Right hindlimb (tissue), 1 donor: ENCODE results near the gene CDC7.
"Not testable (repeated sequence)": the region's sequence is repeated elsewhere in the genome, so short reads cannot be mapped to it uniquely, and the experiment has no call there.

Experiments used
- DNase-seq: peaks from one replicate; pipeline ENCODE4 v3.0.0-alpha.2; 2018

CDC7 gene

DNA sequence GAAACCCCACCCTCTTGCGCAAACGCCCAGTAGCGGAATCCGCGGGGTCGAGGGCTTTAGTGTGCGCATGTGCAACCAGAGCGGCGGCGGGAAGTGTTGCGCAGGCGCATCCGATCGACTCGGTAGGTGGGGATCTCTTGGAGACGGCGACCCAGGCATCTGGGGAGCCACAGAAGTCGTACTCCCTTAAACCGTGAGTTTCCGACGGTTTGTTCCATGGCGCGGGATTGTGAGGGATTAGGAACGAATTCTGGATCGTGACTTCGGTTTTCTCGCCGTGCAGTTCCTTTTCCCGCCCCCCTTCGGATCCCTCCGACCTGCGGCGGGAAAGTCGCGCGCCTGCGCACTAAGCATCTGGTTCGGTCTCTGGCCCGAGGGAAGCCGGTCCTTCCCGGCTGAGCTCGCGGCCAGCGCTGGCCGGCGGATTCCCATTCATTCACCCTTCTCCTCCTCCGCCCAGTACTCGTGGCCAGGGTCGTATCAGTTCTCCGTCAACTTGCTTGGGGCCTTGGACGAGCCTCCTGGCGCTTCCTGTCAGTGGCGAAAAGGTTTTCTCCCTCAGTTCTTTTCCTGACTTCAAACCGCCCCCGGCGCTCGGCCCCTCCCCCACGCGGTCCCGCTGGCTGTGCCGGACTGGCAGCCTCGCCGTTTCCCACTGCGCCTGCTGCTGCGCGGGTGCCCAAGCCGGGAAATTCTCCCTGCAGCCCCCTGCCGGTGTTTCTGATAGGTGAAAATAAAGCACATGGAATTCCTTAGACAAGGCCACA lies at the start of gene CDC7:
Gene CDC7, plus strand, starts transcription at position 96 of the 767 bp plus-strand sequence. CDS start 866 bp downstream, outside the sequence.
- DNase-seq = peak; percentile 97

DNA sequence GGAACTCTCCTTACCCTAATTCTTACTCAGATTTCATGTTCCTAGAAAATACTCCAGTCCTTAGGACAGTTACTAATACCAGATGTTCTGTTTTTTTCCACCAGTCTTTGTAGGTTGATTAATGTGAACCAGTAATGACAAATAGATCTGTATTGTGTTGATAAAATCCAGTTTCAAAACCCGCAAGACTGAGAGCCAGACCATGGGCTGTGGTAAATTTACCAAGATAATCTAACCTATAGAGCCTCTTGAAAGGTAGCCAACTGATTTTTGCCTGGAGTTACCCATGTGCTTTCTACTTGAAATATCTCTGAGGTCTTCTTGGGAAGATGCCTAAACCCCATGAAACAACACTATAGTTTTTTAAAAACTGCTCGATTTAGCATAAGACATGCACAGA lies 46.5 kb upstream of the CDC7 start:
- DNase-seq = no peak

DNA sequence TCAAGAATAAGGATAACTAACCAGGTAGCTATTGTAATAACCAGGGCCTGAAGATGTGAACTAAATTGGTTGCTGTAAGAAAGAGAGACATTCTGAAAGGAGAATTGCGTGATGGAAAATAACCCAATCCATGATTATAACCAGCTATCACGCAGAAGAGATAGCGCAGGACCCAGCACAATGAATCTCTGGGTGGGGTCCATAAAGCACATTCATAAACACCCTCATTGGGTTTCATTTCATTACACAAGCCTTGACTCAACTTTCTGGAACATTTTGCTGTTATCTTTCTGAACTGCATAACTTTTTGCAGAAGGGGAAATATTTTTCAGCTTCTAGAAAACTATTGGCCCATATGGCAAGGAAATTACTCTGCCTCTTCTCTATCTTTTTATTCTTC lies 45.3 kb upstream of the CDC7 start:
- DNase-seq = no peak

DNA sequence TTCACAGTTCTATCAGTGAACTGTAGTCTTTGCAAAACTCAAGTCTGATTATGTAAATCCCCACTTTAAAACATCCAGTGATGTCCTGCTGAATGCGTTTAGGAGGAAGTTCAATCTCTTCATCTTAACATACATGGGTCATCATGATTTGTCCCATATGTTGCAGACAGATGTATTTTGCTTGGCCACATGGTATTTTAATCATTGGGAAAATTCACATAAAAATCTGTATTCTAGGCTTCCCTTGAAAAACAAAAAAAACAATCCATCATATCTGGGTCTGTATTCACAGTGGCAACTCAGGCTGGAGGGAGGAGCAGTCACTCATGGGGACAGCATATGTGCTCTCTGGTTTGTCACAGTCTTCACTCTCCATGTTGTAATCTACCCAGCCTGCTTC lies 44.8 kb upstream of the CDC7 start:
- DNase-seq = no peak

DNA sequence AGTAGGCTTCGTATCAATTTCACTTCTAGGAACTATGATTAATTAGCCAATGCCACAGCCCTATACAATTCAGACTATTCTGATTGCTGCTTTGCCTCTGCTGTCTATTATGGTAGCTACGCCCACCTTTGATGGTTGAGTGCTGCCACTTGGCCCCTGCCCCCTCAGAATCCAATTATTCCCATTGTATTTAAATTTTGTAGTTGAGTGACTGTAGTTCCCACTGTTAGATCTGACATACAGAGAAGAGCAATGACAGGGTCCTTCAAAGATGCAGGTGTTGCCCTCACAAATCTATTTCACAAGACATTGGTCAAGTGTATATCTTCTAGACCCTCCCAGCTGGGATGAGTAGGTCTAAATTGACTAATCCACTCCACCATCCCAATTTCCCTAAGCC lies 35.3 kb upstream of the CDC7 start:
- not testable (repeated sequence) for DNase-seq

DNA sequence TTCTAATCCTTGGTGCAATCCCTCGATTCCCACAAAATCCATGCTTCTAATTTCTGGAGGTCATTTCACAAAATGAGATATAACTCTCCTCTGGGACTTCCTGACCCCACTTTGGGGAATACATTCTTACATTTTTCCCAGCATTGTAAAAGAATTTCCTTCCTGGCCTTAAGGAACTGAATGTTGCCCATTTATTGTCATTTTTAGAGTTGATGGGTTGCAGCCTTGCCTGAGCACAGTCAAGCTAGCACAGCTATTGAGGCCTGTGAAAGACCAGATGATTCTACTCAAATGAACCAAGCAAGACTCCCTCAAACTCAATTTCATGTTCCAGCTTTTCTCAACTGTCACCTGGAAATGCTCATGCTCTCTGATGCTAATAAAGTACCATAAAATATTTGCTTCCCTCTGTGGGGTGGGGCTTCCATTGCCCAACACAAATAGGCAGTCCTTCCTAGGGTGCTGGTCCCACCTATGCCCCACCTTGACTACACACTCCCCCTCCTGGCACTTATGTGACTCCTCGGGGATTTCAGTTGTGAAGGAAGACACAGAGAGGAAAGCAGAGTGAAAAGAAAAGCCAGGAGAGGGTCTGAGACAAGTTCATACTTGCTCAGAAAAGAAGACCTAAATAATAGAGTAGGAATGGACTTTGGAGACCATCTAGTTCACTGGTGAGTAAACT lies 24.0 kb upstream of the CDC7 start:
- DNase-seq = no peak

DNA sequence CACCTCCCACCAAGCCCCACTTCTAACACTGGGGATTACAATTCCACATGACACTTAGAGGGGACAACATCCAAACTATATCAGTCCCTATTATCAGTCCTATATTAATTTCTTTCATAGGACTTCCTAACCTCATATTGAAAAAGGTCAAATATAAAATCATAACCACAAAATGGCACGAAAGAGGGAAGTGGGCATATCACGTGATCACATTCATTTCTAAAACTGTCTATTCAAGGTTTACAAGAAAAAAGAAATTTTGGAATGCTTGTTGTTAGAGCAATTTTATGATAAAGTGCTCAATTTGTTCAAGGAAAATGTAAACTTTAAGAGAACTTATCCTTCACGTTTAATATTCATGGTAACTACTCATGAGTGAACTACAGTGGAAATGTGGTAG lies 13.2 kb upstream of the CDC7 start:
- DNase-seq = no peak

DNA sequence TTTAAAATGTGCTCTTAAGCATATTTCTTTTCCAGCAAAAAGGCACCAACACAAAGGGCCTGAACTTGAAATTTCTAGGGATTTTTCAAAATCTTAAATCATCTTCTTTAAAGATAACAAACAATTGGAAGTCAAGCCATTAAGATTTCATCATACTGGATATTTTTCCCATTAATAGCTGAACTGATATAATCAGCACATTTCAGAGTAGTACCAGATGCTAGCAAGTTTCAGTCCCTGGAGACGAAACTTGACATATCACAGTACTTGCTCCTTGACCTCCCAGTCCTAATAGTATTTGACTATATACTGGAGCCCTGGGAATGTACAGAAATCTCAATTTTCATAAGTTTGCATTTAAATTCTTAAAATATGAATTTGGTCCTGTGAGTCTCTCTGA lies 10.2 kb upstream of the CDC7 start:
- DNase-seq = no peak

DNA sequence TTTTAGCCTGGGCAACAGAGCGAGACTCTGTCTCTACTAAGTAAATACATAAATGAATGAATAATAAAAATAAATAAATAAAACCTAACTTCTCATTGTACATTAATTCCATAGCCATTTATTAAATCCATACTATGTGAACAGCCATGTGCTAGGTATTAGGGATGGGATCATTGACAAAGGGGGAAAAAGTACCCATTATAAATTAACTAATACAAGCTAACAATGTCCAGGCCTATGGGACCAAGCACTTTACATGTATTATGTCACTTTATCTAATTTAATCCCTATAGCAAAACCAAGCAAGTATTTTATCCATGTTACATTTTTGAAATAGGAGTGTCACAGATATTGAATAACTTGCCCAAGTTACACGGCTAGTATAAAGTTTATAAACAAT lies 2.6 kb upstream of the CDC7 start:
- DNase-seq = no peak

DNA sequence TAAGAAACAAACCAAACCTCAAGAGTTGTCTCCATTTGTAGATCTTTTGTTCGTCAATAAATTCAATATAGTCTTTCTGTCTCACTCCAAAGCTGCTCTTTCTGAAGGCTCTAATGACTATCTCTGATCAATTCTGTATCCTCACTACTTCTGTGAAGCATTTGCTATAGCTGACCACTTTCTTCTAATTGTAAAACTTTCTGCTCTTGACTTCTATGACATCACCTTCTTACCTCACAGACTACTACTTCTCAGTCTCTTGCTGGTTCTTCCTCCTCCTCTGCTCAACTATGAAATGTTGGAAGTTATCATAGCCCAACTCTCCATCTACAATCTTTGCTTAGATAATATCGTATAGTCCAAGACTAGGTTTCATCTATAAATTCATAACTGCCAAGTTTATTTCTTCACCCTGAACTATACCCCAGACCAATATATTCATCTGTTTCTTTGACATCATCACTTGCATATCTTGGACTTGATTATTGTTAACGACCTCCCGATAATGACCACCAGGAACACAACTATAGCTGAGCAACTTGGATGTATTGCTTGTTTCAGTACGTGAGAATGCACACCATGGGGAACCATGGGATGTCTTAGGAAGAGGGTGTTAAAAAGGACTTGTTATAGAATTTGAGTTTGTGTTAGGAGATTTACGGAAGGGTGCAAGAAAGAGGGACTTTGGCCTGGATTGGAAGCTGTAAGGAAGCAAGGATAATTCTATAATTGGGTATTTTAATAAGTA lies 2.0 kb upstream of the CDC7 start:
- no peak for DNase-seq

DNA sequence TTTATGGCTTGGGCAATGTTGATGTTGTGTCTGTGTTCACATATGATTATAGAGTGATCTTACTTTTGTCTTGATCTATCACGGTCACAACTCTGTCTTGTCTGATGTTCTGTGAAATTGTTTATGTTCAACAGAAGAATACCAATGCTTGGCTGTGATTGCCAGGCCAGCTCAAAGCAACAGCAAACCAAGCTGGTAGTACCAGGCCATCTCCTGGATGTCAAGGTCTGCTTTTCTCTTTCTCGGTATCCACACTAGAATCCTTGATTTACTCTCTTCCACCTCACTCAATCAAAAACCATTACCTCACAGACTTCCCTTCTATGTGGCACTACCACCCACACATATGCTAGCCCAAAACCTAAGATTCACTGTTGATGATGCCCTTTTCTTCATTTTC lies 1.3 kb upstream of the CDC7 start:
- no peak for DNase-seq

DNA sequence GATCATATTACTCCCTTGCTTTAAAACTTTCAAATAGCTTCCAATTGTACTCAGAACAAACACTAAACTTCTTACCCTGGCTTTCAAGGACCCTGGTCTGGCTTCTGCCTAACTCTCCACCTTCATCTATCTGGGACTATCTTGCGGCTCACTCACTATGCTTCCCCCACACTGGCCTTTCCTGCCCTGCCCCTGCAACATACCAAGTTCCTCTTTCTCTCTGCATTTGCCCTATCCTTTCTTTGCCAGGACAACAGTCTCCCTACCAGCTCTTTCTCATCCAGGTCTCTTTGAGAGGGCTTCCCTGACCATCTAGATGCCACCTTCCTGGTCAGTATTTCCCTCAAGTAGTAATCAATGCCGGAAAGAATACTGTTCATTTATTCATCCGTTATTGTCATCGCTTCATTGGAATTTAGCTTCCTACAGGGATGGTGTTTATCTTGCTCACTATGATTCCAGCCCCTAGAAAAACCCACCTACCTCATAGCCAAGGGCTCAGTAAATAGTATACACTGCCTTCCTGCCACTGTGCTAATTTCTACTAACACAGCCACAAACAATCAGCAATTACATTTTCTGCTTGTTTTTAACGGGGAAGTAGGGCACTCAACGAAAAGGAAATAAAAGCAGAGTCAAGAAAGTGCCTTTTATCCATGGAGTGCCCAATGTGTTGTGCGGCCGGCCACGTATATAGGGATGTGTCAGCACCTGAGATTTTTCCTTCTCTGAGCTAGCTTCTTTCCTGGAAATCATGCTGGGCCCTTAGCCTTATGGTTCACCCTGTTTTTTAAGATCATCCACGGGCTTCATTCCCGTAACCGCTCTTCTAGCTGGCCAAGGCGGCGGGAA lies 521 bp upstream of the CDC7 start:
- no peak for DNase-seq

DNA sequence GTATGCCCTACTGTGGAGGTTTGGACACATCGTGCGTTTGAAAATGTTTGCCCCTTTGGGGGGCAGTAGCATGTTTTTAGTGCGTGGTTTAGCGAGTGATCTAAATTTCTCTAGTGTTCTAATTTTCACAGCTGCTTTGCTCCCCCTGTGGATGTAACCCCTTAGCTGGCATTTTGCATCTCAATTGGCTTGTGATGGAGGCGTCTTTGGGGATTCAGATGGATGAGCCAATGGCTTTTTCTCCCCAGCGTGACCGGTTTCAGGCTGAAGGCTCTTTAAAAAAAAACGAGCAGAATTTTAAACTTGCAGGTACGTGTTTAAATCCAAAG lies 836 bp downstream of the CDC7 start:
- no peak for DNase-seq

DNA sequence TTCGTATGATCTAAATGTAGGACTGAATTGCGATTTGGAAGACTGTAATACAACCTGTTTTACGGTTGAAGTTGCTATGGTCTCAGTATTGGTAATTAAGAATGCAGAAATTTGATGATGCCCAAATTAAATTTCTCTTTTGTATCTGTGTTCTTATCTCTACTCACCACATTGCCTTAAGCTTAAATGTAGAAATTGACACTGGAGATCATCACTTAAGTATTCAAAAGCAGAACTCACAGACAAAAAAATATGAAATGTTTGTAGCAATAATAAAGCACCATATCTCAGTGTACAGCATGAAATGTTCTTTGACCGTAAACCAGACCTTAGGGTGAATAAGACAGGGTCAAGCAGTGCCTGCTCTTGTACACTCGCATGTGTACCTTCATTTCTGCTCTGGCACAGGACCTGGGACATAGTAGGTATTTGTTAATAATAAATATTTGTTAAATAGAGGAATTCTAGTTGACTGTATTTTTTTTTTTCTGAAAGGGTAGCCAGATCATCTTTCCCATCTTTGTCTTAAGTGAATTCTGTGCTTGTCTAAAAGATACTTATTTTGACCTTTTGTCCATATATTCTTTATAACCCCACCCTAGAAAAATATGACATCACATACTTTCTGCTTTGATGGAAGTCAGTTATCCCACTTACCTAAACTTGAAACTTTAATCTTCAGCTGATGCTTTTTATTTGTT lies 1.5 kb downstream of the CDC7 start:
- no peak for DNase-seq

DNA sequence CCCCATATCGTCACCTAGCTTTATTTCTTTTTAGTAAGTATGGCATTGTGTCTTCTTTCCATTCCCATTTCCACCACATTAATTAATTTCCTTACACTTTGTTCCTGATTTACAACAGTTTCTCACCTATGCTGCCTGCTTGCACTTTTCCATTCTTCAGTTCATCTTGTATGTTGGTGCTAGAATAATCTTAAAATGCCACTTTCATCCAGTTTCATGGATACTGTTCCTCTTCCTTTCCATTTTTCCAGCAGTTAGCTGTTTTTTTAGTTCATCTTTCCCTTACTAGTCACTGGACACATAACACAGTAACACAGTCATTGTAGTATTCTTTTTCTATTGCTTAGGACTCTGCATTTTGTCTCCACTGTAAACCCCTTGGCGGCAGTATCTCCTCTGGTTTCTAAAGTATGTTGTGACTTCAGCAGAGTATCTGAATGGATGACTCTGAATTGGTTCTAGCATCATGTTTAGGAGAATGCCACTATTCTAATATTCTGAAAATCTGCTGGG lies 2.1 kb downstream of the CDC7 start:
- DNase-seq = no peak

DNA sequence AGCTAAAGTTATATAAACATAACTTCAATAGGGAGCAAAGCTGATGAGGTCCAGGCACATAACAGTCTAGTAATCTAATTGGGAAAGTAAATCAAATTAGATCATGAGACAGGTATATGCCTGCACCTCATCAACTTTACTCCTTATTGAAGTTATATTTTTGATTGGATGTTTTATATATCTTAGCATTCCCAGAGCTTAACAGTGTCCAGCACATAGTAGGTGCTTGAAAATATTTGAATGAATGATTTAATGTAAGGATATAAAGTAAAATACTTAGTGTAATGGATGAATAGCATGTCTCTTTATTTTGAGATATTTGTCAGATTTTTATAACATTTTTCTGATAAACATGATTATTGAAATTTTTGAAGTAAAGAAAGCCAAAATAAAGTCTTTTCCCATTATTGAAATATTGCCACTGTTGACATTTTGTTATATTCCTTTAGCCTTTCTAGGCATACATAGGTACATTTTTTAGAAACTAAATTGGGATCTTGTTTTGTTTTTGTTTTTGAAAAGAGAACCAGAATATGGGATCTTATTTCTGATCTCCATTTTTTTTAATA lies 2.8 kb downstream of the CDC7 start:
- no peak for DNase-seq

DNA sequence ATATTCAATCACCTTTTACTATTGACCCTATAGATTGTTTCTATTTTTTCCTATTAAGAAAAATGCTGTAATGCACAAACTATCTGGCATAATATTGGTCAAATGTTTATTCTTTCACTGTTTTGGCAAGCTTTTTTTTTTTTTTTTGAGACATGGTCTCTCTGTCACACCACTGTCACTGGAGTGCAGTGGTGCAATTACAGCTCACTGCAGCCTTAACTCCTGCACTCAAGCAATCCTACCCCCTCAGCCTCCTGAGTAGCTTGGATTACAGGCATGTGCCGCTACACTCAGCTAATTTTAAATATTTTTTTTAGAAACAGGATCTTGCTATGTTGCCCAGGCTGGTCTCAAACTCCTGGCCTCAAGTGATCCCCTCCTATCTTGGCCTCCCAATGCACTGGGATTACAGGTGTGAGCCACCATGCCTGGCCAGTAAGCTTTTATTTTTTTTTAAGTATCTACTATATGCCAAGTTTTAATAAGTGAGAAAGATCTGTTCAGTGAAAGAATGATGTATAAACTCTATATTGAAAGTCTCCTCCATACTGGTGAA lies 3.4 kb downstream of the CDC7 start:
- DNase-seq = no peak

DNA sequence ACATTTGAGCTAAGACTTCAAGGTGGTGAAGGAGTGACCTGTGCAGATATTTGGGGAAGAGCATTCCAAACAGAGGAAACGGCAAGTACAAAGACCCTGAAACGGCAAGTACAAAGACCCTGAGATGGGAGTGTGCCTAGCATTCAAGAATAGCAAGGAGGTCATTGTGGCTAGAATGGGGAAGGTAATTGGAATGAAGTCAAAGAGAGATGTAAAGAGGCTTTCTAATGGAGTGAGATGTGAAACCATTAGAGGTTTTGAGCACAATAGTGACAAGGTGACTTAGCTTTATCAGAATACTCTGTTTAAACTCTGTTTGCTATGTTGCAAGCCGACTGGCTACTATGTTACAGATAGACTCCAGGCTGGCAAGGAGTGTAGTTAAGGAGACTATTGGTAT lies 4.4 kb downstream of the CDC7 start:
- DNase-seq = no peak

DNA sequence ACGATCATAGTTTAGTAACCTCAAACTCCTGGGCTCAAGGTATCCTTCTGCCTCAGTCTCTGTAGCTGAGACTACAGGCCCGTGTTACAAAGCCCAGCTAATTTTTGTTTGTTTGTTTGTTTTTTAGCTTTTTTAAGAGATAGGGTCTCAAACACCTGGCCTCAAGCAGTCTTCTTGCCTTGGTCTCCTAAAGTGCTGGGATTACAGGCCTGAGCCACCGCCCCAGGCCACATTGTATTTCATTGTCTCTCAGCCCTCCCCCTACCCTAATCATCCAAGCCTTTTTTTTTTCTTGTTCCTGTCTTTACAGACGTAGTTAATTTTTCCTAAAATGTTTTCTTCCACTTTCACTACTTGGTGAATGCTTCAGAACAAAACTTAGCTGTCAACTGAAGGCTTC lies 5.4 kb downstream of the CDC7 start:
- no peak for DNase-seq

DNA sequence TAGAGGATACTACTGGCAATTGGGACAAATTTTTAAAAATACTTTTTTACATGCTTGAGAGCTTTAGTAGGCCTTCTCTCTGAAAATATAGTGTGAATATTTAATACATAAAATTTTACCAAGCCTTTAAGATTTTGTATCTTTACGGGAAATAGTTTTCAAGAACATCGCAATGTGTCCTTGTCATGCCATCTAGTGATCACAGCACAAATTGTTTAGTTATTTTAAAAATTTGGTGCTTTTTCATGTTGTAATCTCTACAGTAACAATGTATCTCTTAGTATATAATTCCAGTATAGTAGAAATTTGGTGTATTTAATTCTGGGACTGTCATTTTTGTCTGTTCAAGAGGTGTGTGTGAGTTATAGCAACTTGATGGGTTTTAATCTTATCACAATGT lies 6.7 kb downstream of the CDC7 start:
- DNase-seq = no peak

DNA sequence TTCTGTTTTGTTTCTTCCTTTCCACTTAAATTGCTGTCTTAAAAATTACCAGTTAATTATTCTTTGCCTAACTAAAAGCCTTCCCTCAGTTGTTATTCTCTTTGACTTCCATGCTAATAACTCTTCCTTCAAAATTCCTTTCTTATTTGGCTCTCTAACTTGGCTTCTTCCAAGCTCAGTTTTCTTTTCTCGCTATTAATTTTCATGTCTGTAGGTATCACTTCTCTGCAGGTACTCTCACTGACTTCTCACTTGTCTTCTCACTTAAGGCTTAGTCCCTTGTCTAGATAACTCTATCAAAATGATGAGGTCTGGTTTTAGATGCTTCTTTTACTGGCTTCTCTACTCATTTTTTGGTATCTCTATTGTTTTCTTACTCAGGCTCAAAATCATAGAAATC lies 10.1 kb downstream of the CDC7 start:
- no peak for DNase-seq

DNA sequence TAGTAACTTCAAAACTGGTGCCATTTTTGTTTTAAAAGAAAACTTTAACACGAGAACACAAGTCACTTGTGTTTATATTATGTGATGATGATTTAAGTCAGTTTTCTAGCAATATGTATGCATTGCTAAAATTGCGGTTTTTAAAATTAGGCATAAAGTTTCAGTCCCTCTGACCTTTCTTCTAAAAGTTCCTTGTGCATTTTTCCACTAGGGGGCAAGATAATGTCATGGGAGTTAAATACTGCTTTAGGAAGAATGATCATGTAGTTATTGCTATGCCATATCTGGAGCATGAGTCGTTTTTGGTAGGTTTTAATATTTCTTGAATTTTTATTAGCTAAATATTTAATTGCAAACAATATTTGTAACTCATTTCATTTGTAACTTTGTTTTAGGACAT lies 10.7 kb downstream of the CDC7 start:
- DNase-seq = no peak
